Fibroblast of skin of left biceps (primary cell): Measurements from ENCODE around the gene ZDHHC5.
"Not testable (repeated sequence)": the region's sequence is repeated elsewhere in the genome, so short reads cannot be mapped to it uniquely, and the experiment has no call there.

Experiments used
- DNase-seq, 2 experiments: peaks; one replicate each; pipeline ENCODE4 v3.0.0-alpha.2; 2013; ENCODE audit warnings: low read depth in 2 of 2

The ZDHHC5 gene

GRCh38 chr11:57644748-57645688 lies 22.9 kb upstream of the ZDHHC5 start:
- DNase-seq, result no peak

GRCh38 chr11:57645689-57646085 lies 22.2 kb upstream of the ZDHHC5 start:
- no peak for DNase-seq

DNA sequence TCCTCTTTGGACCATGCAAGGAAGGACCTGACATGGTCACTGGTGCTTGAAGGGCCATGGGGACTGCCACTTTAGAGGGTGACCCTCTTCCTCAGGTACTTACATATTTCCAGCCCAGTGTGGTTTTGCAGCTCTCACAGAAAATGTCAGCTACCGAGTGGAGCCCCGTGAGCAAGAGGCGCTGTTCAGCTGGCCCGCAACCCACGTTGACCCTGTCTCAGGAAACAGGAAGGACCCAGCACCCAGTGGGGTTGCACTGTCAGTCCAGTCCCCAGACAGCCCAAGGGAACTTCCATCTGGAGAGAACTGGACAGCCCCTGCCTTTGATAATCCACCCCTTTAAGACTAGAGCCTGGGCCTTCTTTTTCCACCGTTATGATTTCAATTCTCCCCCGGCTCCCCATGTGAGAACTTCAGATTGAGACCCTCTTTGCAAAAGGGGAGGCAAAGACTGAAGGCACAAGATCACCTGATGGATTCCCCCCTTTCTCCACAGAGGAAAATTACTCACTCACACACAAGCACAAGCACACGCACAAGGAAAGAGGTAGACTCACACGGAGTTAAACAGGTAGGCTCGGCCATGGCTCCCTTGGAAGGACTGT lies 21.6 kb upstream of the ZDHHC5 start:
- no peak for DNase-seq

DNA sequence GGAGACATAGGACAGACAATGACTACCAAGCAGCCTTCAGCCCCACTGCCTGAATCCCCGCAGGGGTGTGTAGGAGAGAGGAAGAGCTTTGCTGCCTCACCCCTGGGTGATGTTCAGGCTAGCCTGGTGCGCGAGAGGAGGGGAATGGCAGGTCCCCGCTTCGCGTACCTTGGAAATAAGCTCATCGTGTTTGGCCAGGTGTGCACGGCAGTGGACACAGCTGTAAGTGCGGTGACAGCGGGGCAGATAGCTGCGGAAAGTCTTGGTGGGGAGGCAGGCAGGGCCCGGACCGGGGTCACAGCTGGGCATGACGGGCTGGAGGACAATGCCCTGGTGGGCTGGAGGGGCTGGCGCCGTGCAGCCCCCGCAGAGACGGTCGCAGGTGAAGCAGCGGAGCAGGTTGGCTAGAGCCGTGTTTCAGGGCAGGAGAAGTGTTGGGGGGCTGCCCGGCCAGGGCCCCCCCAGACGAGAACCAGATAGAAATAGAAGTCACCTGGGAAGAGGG lies 21.1 kb upstream of the ZDHHC5 start:
- no peak for DNase-seq

DNA sequence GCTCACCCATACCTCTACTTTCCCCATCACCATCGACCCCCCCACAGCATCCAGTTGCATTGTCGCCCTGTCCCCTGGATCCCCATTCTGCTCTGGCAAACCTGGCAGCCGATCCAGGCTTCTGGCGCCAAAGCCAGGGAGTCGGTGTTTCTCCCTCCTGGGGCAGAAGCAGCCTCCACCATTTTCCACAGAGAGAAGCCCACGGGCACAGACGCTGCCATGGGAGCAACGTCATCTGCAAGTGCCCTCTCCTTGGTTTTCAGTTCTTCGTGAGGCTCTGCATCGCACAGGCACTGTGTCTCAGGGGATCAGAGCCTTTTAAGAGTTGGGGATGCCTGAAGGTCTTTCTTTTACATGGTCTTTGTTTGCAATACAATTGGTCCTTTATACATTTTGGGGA lies 20.5 kb upstream of the ZDHHC5 start:
- DNase-seq, result no peak

DNA sequence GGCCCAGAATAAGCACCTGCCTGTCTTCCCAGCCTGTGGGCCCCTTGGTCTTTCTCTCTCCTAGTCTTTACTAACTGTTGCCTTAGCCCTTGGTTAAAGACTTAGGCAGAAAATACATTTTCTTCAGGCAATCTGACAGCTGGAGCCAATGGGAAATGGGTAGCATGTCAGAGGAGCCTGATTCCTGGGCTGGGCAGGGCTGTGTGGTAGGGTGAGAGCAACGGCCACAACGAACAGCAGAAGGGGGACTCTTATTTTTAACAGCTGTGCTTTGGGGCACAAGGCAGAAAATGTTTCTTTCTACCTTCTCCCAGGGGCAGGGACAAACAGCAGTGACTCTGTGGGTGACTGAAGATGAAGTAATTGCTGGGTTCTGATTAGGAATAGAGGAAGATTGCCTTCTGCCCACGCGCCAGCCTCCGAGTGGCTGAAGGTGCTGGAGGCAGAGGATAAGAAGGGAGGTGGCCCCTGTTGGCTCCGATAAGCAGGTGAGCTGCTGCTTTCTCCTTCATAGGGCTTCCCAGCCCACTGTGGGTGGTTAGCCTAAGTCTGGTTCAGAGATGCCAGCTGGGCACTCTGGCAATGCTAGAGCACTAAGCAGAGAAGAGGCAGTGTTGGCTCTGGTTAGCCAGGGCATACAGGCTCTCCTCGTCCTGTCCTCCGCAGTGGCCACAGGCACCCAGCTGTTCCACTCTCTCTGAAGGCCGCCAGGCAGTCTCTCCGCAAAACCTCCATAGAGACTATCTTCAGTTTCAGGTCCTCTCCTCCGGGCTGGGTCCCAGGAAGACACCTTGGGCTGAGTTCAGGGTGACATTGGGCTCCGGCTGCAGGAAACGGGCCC lies 19.7 kb upstream of the ZDHHC5 start:
- no peak for DNase-seq

DNA sequence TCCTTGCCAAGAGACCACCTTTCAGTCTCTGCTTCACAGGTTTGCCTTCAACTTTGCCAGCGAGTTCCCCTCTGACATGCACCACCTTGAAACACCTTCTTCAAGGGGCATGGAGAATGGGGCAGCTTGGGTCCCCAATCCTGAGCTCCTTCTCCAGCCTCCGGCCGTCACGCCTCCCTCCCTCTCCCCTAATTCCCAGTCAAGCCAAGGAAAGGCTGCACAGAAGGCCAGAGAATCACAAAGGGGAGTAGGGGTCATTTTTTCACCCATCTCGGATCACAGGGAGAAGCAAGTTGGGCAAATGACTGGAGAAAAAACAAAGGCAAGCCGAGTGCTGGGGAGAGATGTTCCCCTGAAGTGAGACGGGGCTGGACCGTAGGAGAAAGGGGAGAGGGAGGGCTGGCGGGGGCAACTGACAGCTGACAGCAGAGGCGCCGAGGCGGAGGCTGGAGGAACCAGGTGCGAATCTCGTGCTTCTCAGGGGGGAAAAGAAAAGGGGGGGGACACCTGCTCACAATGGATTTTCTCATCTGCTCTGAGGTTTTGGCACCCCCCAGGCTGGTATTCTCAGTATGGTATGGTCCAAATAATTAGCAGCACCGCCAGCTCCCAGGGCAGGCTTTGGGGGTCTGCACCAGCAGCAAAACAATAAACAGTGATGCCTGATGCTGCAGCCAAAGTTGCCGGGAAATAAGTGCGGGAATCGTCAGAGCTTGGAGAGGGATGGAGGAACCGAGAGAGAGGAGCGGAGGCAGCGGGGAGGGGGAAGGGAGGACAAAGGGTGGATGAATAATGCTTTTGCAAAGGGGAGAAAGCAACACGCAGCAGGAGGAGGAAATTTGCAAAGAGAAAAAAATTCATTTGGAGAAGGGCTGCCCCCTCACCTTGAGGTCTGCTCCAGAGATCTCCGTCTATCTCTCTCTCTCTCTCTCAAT lies 18.8 kb upstream of the ZDHHC5 start:
- DNase-seq, result no peak

DNA sequence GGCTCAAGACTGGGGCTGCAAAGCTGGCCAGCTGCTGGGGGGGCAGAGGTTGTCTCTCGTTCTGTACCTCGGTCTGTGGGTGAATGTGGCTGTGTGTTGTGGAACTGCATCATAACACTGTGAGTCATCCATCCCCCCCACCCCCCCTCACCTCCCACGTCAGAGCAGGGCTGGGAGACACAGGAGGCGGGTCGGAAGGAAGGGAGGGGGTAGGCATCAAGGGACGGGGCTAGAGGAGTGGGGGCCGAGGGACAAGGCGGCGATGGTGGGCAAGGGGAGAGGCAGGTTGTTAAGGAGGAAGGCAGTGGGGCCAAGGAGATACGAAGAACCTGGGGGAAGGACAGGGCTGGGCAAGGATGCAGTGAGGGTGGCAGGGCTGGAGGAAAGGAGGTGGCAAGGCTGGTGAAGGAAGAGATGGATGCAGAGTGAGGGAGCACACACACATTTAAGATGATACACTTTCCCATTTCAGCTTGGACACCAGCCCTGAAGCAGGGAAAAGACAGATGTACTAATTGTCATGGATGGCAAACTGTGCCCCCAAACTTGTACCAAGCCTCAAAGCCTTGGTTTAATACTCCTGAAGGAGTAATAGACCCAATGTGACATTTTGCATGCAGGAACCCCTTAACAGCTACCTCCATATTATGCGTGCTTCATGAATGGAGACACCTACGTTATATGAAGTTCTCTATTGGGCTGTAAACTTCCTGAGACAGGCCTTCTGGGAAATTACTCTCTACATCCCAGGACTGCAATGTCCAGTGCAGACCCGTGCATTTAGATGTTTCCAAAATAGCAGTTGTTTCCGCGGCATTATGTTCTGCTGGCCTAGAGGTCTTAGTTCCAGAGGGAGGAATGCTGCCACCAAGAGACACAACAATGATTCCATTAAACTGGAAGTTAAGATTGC lies 17.8 kb upstream of the ZDHHC5 start, which contains the start of gene YPEL4:
Gene YPEL4, minus strand, starts transcription at position 87 of the 913 bp plus-strand sequence. CDS start 2,805 bp downstream, outside the sequence.
- peak; percentile 49 to 51 for DNase-seq

- DNase-seq, result no peak
Observed at GRCh38 chr11:57650739-57651090, 17.2 kb upstream of the ZDHHC5 start.

GRCh38 chr11:57651408-57651807 lies 16.5 kb upstream of the ZDHHC5 start:
- no peak for DNase-seq

GRCh38 chr11:57652230-57652629 lies 15.7 kb upstream of the ZDHHC5 start:
- not testable (repeated sequence) for DNase-seq

DNA sequence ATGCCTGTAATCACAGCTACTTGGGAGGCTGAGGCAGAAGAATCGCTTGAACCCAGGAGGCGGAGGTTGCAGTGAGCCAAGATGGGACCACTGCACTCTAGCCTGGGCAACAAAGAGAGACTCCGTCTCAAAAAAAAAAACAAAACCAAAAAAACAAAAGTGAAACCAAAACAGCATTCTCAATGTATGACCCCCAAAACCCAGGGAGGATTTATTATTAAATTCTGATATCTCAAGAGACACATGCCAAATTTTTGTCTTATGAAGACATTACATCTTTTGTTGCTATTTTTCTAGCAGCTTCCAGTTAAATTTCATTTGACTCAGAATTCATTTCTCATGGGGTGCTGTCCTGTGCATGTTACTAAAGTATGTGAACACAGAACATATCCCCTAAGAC lies 15.3 kb upstream of the ZDHHC5 start:
- DNase-seq, result no peak

GRCh38 chr11:57653163-57653562 lies 14.8 kb upstream of the ZDHHC5 start:
- no peak for DNase-seq

GRCh38 chr11:57656885-57657193 lies 11.1 kb upstream of the ZDHHC5 start:
- DNase-seq, result no peak

DNA sequence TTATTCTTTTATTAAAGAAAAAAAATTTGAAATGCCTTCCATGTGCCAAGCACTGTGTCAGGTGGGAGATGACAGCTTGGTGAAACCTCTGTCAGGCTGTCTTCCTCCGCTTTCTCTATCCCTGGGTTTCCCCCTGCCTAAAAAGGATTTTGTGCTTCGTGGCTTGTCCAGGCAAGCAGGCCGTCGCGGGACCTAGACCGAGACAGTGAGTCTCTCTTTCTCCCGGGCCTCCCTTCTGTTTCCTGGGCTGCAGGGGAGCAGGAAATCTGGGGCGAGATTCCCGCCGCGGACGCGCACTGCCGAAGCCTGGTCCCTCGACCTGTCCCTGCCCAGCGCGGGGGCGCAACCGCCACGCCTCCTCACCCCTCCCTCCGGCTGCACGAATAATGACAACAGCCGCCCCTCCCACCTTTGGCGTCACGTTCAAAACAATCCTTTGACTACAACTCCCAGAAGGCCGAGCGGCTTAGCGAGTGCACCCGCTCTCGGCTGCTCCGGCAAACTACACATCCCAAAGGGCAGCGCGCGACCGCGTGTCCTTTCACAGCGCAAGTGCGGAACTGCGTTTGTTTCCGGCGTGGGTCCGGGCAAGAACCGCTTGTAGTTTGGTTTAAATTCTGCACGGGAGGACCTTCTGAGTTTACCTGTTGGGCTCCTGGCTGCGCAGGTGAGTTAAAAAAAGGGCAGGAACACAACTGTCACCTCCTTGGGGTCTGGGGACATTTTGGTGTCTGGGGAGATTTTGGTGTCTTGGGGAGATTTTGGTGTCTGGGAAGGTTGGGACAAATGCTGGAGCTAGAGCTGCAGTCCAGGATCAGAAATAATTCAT lies 10.5 kb upstream of the ZDHHC5 start, which contains the start of gene CLP1:
Gene CLP1, plus strand, starts transcription at position 569 of the 829 bp plus-strand sequence. CDS start 1,715 bp downstream, outside the sequence.
- DNase-seq, result peak; percentile 93 to 95

- DNase-seq, result no peak
Observed at GRCh38 chr11:57658023-57658361, 9.9 kb upstream of the ZDHHC5 start.

DNA sequence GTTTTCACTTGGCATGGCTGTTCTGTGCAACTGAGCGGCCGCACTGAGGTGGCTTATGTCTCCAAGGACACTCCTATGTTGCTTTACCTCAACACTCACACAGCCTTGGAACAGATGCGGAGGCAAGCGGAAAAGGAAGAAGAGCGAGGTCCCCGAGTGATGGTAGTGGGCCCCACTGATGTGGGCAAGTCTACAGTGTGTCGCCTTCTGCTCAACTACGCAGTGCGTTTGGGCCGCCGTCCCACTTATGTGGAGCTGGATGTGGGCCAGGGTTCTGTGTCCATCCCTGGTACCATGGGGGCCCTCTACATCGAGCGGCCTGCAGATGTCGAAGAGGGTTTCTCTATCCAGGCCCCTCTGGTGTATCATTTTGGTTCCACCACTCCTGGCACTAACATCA lies 8.2 kb upstream of the ZDHHC5 start:
- DNase-seq, result no peak

DNA sequence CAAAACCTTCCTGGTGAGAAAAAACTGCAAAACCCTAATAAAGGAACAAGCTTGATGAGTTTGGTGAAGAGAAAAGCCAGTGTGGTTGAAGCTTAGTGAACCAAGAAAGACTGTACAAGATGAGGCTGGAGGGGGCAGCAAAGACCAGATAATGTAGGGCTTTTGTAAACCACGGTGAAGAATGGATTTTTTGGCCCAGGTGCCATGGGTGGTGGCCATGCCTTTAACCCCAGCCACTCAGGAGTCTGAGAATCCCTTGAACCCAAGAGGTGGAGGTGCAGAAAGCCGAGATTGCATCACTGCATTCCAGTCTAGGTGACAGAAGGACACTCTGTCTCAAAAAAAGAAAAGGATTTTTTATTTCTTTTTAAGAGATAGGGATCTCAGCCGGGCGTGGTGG lies 5.0 kb upstream of the ZDHHC5 start:
- DNase-seq, result no peak

- DNase-seq, result no peak
Observed at GRCh38 chr11:57663975-57664374, 3.9 kb upstream of the ZDHHC5 start.
